ENCODE measurements around the gene SEC62.

SEC62 gene

GRCh38 chr3:169993761-169994160, 27.2 kb downstream of the SEC62 start:
- no peak for TF ChIP-seq ZFX (IDR thresholded peaks at IDR 0.05)
- TF ChIP-seq, protein P1, sequence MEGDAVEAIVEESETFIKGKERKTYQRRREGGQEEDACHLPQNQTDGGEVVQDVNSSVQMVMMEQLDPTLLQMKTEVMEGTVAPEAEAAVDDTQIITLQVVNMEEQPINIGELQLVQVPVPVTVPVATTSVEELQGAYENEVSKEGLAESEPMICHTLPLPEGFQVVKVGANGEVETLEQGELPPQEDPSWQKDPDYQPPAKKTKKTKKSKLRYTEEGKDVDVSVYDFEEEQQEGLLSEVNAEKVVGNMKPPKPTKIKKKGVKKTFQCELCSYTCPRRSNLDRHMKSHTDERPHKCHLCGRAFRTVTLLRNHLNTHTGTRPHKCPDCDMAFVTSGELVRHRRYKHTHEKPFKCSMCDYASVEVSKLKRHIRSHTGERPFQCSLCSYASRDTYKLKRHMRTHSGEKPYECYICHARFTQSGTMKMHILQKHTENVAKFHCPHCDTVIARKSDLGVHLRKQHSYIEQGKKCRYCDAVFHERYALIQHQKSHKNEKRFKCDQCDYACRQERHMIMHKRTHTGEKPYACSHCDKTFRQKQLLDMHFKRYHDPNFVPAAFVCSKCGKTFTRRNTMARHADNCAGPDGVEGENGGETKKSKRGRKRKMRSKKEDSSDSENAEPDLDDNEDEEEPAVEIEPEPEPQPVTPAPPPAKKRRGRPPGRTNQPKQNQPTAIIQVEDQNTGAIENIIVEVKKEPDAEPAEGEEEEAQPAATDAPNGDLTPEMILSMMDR (conservative IDR thresholded peaks at IDR 0.05), result no peak
- no peak overlapping the region for H3K27ac ChIP-seq

- no peak for TF ChIP-seq ZFX (IDR thresholded peaks at IDR 0.05)
- TF ChIP-seq, protein P1 (conservative IDR thresholded peaks at IDR 0.05), result no peak
- no peak overlapping the region for H3K27ac ChIP-seq
Observed at GRCh38 chr3:169996063-169996462, 29.5 kb downstream of the SEC62 start.

GRCh38 chr3:169998668-169999131, 32.1 kb downstream of the SEC62 start:
- TF ChIP-seq, protein P1 (conservative IDR thresholded peaks at IDR 0.05), result no peak
- TF ChIP-seq ZFX (IDR thresholded peaks at IDR 0.05), result no peak
- no peak overlapping the region for H3K27ac ChIP-seq

- H3K27ac ChIP-seq, result no peak overlapping the region
- TF ChIP-seq, protein P1 (conservative IDR thresholded peaks at IDR 0.05), result no peak
Observed at GRCh38 chr3:169999433-169999832, 32.8 kb downstream of the SEC62 start.

- TF ChIP-seq, protein P1 (conservative IDR thresholded peaks at IDR 0.05), result no peak
- no peak for TF ChIP-seq ZFX (IDR thresholded peaks at IDR 0.05)
Observed at GRCh38 chr3:170000051-170000450, 33.4 kb downstream of the SEC62 start.

GRCh38 chr3:170002231-170002630, 35.6 kb downstream of the SEC62 start:
- TF ChIP-seq, protein P1 (conservative IDR thresholded peaks at IDR 0.05), result no peak
- no peak for TF ChIP-seq ZFX (IDR thresholded peaks at IDR 0.05)

More at GRCh38 chr3:170000051-170000450, 33.4 kb downstream of the SEC62 start:
- no peak overlapping the region for H3K27ac ChIP-seq

GRCh38 chr3:170002879-170003278, 36.3 kb downstream of the SEC62 start:
- no peak overlapping the region for H3K27ac ChIP-seq
- TF ChIP-seq, protein P1 (conservative IDR thresholded peaks at IDR 0.05), result no peak
- no peak for TF ChIP-seq ZFX (IDR thresholded peaks at IDR 0.05)

More at GRCh38 chr3:170002231-170002630, 35.6 kb downstream of the SEC62 start:
- no peak overlapping the region for H3K27ac ChIP-seq
